H1 (cell line): ENCODE measurements around the gene IPO11. TPM values are rescaled to one million over a fixed set of nuclear protein-coding genes. Genes with fewer than 3 reads are reported as not detected.

Source experiments
- CTCF ChIA-PET: fragments of 300-600 bp; sonication (Branson Sonifier 250); formaldehyde crosslinking; loops from one replicate; lab custom pipeline; 2021; ENCODE audit not compliant: partially characterized antibody; lab: Charles Lee
- POLR2A ChIA-PET: fragments of 300-600 bp; sonication (Branson Sonifier 250); formaldehyde crosslinking; loops from one replicate; lab custom pipeline; 2021; ENCODE audit warnings: inconsistent platforms; ENCODE audit not compliant: partially characterized antibody; lab: Charles Lee
- DNase-seq, 2 experiments: peaks; one replicate each; pipeline versions ENCODE4 v3.0.0 to v3.0.0-alpha.2; 2010 to 2022; ENCODE audit warnings: low spot score in 2 of 2, low read depth in 1 of 2, mixed read lengths in 1 of 2
- FAIRE-seq: peaks from 2 replicates; lab custom pipeline; 2011; peaks lifted over from hg19 to GRCh38; lab: Jason Lieb, UNC
- H2AFZ ChIP-seq: 2 replicates; pipeline ENCODE4 v1.8.1; 2012; ENCODE audit warnings: low read length, inconsistent platforms
- H2AK5ac ChIP-seq: 2 replicates; pipeline ENCODE4 v1.6.1; 2013; ENCODE audit warnings: low read depth, low read length
- H2BK120ac ChIP-seq: replicated peaks from 2 replicates; pipeline ENCODE3; 2013; ENCODE audit warnings: low read depth, low read length, inconsistent platforms
- H2BK12ac ChIP-seq: 2 replicates; pipeline ENCODE4 v1.6.1; 2013; ENCODE audit warnings: low read depth, low read length
- H2BK15ac ChIP-seq: 2 replicates; pipeline ENCODE4 v1.6.1; 2013; ENCODE audit warnings: low read length
- H2BK20ac ChIP-seq: 2 replicates; pipeline ENCODE4 v1.6.1; 2013; ENCODE audit warnings: low read length
- H2BK5ac ChIP-seq: 2 replicates; pipeline ENCODE4 v1.6.1; 2013; ENCODE audit warnings: low read depth, low read length
- H3K14ac ChIP-seq: 2 replicates; pipeline ENCODE4 v1.6.1; 2013; ENCODE audit warnings: inconsistent platforms; ENCODE audit not compliant: insufficient read length
- H3K18ac ChIP-seq: 2 replicates; pipeline ENCODE4 v1.6.1; 2013; ENCODE audit warnings: low read length; ENCODE audit errors: extremely low read depth
- H3K23ac ChIP-seq: 2 replicates; pipeline ENCODE4 v1.6.1; 2013; ENCODE audit warnings: inconsistent platforms; ENCODE audit not compliant: insufficient read length
- H3K23me2 ChIP-seq: 2 replicates; pipeline ENCODE4 v1.6.1; 2013; ENCODE audit warnings: low read depth, low read length
- H3K27ac ChIP-seq: 2 replicates; pipeline ENCODE4 v1.6.1; 2011; ENCODE audit warnings: low read depth, low read length, inconsistent platforms
- H3K27me3 ChIP-seq, 4 experiments: replicated peaks in 1 of 4; 1 replicate in 1 of 4; 2 replicates in 3 of 4; pipeline versions ENCODE4 v1.6.1 to v1.8.1; 2011 to 2013; ENCODE audit warnings: low read length in 3 of 4, mild to moderate bottlenecking in 3 of 4, inconsistent platforms in 2 of 4, mixed read lengths in 2 of 4, moderate library complexity in 1 of 4; ENCODE audit not compliant: control insufficient read depth in 3 of 4, insufficient read depth in 3 of 4; ENCODE audit errors: extremely low read depth in 1 of 4
- H3K36me3 ChIP-seq, 4 experiments: 2 replicates each; pipeline versions ENCODE4 v1.6.1 to v1.8.1; 2011 to 2013; ENCODE audit warnings: mild to moderate bottlenecking in 4 of 4, low read length in 3 of 4, moderate library complexity in 2 of 4, control low read depth in 1 of 4, inconsistent platforms in 1 of 4; ENCODE audit not compliant: insufficient read depth in 4 of 4, control insufficient read depth in 2 of 4
- H3K4ac ChIP-seq: replicated peaks from 2 replicates; pipeline ENCODE3; 2013; ENCODE audit warnings: low read length, low read depth, mixed read lengths, inconsistent platforms; ENCODE audit not compliant: insufficient read length
- H3K4me1 ChIP-seq, 4 experiments: replicated peaks in 1 of 4; 1 replicate in 1 of 4; 2 replicates in 3 of 4; pipeline versions ENCODE4 v1.6.1 to v1.8.1; 2011 to 2013; ENCODE audit warnings: low read length in 3 of 4, inconsistent platforms in 2 of 4, mixed read lengths in 1 of 4; ENCODE audit not compliant: insufficient read depth in 4 of 4, control insufficient read depth in 3 of 4
- H3K4me2 ChIP-seq, 2 experiments: 2 replicates each; pipeline versions ENCODE4 v1.6.1 to v1.8.1; 2011 to 2013; ENCODE audit warnings: low read depth in 2 of 2, low read length in 2 of 2, control low read depth in 1 of 2, inconsistent platforms in 1 of 2, mild to moderate bottlenecking in 1 of 2; ENCODE audit not compliant: insufficient read depth in 1 of 2
- H3K4me3 ChIP-seq, 4 experiments: fragments of 200-600, 300-600 bp in 1 of 4; sonication (generic), shearing (Covaris generic), sonication (Bioruptor Twin) in 1 of 4; 2 replicates each; pipeline versions ENCODE4 v1.5.1 to v1.8.1; 2011 to 2016; ENCODE audit warnings: low read length in 4 of 4, low read depth in 3 of 4, control low read depth in 2 of 4, inconsistent platforms in 2 of 4, mild to moderate bottlenecking in 2 of 4, mixed read lengths in 1 of 4, moderate library complexity in 1 of 4; ENCODE audit not compliant: insufficient read depth in 2 of 4; ENCODE audit errors: extremely low read depth in 1 of 4
- H3K56ac ChIP-seq: replicated peaks from 2 replicates; pipeline ENCODE3; 2013; ENCODE audit warnings: low read depth, mild to moderate bottlenecking, mixed read lengths, low read length, inconsistent platforms; ENCODE audit not compliant: insufficient read length
- H3K79me1 ChIP-seq: 2 replicates; pipeline ENCODE4 v1.6.1; 2013; ENCODE audit warnings: low read depth, low read length, control low read depth
- H3K79me2 ChIP-seq, 2 experiments: 2 replicates each; pipeline versions ENCODE4 v1.6.1 to v1.8.1; 2012 to 2013; ENCODE audit warnings: low read length in 2 of 2, mild to moderate bottlenecking in 2 of 2, inconsistent platforms in 1 of 2; ENCODE audit not compliant: insufficient read depth in 2 of 2, control insufficient read depth in 1 of 2
- H3K9ac ChIP-seq, 4 experiments: replicated peaks in 1 of 4; 1 replicate in 1 of 4; 2 replicates in 3 of 4; pipeline versions ENCODE4 v1.6.1 to v1.8.1; 2011 to 2013; ENCODE audit warnings: low read depth in 3 of 4, low read length in 3 of 4, control low read depth in 2 of 4, mild to moderate bottlenecking in 2 of 4, moderate library complexity in 2 of 4, inconsistent platforms in 1 of 4; ENCODE audit errors: extremely low read depth in 1 of 4
- H3K9me3 ChIP-seq, 2 experiments: 2 replicates each; pipeline versions ENCODE4 v1.6.1 to v1.8.1; 2012 to 2013; ENCODE audit warnings: mild to moderate bottlenecking in 2 of 2, moderate library complexity in 2 of 2, control low read depth in 1 of 2, inconsistent platforms in 1 of 2, low read depth in 1 of 2, low read length in 1 of 2, mixed read lengths in 1 of 2; ENCODE audit not compliant: insufficient read depth in 2 of 2
- H4K20me1 ChIP-seq, 2 experiments: replicated peaks in 1 of 2; 2 replicates each; pipeline versions ENCODE3 to v1.8.1; 2011 to 2013; ENCODE audit warnings: inconsistent platforms in 2 of 2, low read length in 2 of 2, mild to moderate bottlenecking in 1 of 2; ENCODE audit not compliant: insufficient read depth in 2 of 2, control insufficient read depth in 1 of 2
- H4K5ac ChIP-seq: 2 replicates; pipeline ENCODE4 v1.6.1; 2013; ENCODE audit warnings: low read length, low read depth, mixed read lengths, inconsistent platforms; ENCODE audit not compliant: insufficient read length
- H4K8ac ChIP-seq: 2 replicates; pipeline ENCODE4 v1.8.0; 2013; ENCODE audit warnings: mild to moderate bottlenecking, moderate library complexity, low read length, inconsistent platforms; ENCODE audit not compliant: insufficient read depth; ENCODE audit errors: extremely low read depth
- H4K91ac ChIP-seq: replicated peaks from 2 replicates; pipeline ENCODE3; 2013; ENCODE audit warnings: low read length, mixed read lengths, inconsistent platforms; ENCODE audit not compliant: insufficient read length
- BCL11A ChIP-seq, 2 experiments: IDR thresholded peaks; one replicate each; pipeline ENCODE4 v1.6.1; 2011; ENCODE audit warnings: low read depth in 2 of 2, low read length in 2 of 2, mild to moderate bottlenecking in 2 of 2
- BRCA1 ChIP-seq: IDR thresholded peaks from 2 replicates; pipeline ENCODE4 v1.6.1; 2012; ENCODE audit warnings: low read depth, low read length, improper control_type of control experiment
- POLR2A ChIP-seq, 2 experiments: IDR thresholded peaks; 1 replicate in 1 of 2; 2 replicates in 1 of 2; pipeline ENCODE4 v1.6.1; 2011; ENCODE audit warnings: low read depth in 2 of 2, low read length in 2 of 2, mild to moderate bottlenecking in 2 of 2; ENCODE audit errors: control extremely low read depth in 1 of 2
- POU5F1 ChIP-seq: IDR thresholded peaks from 2 replicates; pipeline ENCODE4 v1.6.1; 2011; ENCODE audit warnings: low read depth, mild to moderate bottlenecking, low read length, moderate library complexity
- RFX5 ChIP-seq: IDR thresholded peaks from 2 replicates; pipeline ENCODE4 v1.6.1; 2011; ENCODE audit warnings: low read depth, low read length, improper control_type of control experiment, borderline replicate concordance
- TEAD4 ChIP-seq: IDR thresholded peaks from 2 replicates; pipeline ENCODE4 v1.6.1; 2012; ENCODE audit warnings: low read depth, low read length, inconsistent platforms, mixed read lengths
- polyA plus RNA-seq, 7 experiments: library from polyadenylated mRNA; depleted of rRNA in 3 of 7; stranded (reverse) in 5 of 7; unstranded in 2 of 7; fragments of >200 nt in 5 of 7; fragments of 200-250 nt in 2 of 7; gene quantifications; 1 replicate in 5 of 7; 2 replicates in 1 of 7; 4 replicates in 1 of 7; pipeline versions ENCODE4 v1.2.1 to v1.2.3, GENCODE V29; 2011 to 2013; ENCODE audit warnings: missing spikeins in 2 of 7, mixed read lengths in 2 of 7
- total RNA-seq: library from RNA; stranded (reverse); fragmentation: NEBNext Ultra II Directional; extraction: Animal tissue kit (Norgen Biotek cat#: 25700); gene quantifications from 2 replicates; pipeline ENCODE4 v1.2.1, GENCODE V29; 2021
- TF ChIP-seq, protein P1 (sequence below): IDR thresholded peaks from 2 replicates; pipeline ENCODE4 v1.6.1; 2012; ENCODE audit warnings: inconsistent platforms

The IPO11 gene
- total and polyA plus RNA-seq, 2 of the 8 experiments (the other 6 are each of a cell fraction or from before 2014, with no cell fraction given), result 23.6 to 64.4 TPM

- no peak overlapping the region for H3K56ac ChIP-seq
- H2BK12ac ChIP-seq, result no peak overlapping the region
- no peak for TF ChIP-seq RFX5
- TF ChIP-seq, protein P1, sequence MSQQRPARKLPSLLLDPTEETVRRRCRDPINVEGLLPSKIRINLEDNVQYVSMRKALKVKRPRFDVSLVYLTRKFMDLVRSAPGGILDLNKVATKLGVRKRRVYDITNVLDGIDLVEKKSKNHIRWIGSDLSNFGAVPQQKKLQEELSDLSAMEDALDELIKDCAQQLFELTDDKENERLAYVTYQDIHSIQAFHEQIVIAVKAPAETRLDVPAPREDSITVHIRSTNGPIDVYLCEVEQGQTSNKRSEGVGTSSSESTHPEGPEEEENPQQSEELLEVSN, result no peak
- TF ChIP-seq BCL11A (IDR thresholded peaks at IDR 0.05; ENCODE audit: low read depth in 2 of 2, low read length in 2 of 2), result no peak
- no peak for TF ChIP-seq BRCA1
- TF ChIP-seq POU5F1, result no peak
- no peak for TF ChIP-seq TEAD4
- TF ChIP-seq POLR2A (IDR thresholded peaks at IDR 0.05; ENCODE audit: control extremely low read depth in 1 of 2, low read depth in 2 of 2, low read length in 2 of 2), result no peak
- ChIA-PET POLR2A (no interaction called here), CTCF (no interaction called here)
- H3K9me3 ChIP-seq, result no peaks in the 10 kb centered on the region
- H2BK15ac ChIP-seq, result no peak overlapping the region
- H3K23me2 ChIP-seq, result no peaks in the 10 kb centered on the region
- H3K79me2 ChIP-seq, result no peaks in the 10 kb centered on the region
- no peaks in the 10 kb centered on the region for H3K4me1 ChIP-seq
- H3K27ac ChIP-seq, result no peak overlapping the region
- FAIRE-seq (no peak), DNase-seq (no peak)
- no peak overlapping the region for H4K8ac ChIP-seq
- H4K5ac ChIP-seq, result no peak overlapping the region
- no peak overlapping the region for H3K4me2 ChIP-seq
- H2BK5ac ChIP-seq, result no peak overlapping the region
- no peak overlapping the region for H2AFZ ChIP-seq
- no peak overlapping the region for H2BK120ac ChIP-seq
- no peaks in the 10 kb centered on the region for H4K20me1 ChIP-seq
- H3K79me1 ChIP-seq, result no peaks in the 10 kb centered on the region
- H2AK5ac ChIP-seq, result no peak overlapping the region
- H3K14ac ChIP-seq, result no peak overlapping the region
- H3K27me3 ChIP-seq, result no peaks in the 10 kb centered on the region
- H4K91ac ChIP-seq, result no peak overlapping the region
- H2BK20ac ChIP-seq, result no peak overlapping the region
- no peak overlapping the region for H3K18ac ChIP-seq
- no peak overlapping the region for H3K23ac ChIP-seq
- no peak overlapping the region for H3K4ac ChIP-seq
- H3K4me3 ChIP-seq, result no peak overlapping the region
- H3K36me3 ChIP-seq, result no peaks in the 10 kb centered on the region
- no peak overlapping the region for H3K9ac ChIP-seq
These were observed 173.2 kb downstream of the IPO11 start for GRCh38 chr5:62585751-62586150.
